ENCODE data around the gene PIK3C2A.
"Not testable (repeated sequence)": the region's sequence is repeated elsewhere in the genome, so short reads cannot be mapped to it uniquely, and the experiment has no call there.

DNA sequence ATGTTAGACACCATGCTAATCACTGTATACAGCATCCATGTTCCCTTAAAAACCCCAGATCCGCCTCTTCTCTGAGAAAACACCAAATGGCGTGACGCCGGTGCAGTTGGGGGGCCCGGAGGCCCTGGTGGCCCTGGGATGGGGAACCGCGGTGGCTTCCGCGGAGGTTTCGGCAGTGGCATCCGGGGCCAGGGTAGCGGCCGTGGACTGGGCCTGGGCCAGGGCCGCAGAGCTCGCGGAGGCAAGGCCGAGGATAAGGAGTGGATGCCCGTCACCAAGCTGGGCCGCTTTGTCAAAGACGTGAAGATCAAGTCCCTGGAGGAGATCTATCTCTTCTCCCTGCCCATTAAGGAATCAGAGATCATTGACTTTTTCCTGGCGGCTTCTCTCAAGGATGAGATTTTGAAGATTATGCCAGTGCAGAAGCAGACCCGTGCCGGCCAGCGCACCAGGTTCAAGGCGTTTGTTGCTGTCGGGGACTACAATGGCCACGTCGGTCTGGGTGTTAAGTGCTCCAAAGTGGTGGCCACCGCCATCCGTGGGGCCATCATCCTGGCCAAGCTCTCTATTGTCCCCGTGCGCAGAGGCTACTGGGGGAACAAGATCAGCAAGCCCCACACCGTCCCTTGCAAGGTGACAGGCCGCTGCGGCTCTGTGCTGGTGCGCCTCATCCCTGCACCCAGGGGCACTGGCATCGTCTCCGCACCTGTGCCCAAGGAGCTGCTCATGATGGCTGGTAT, 20.6 kb upstream of the PIK3C2A start:
- not testable (repeated sequence) for TF ChIP-seq CTCF (conservative IDR thresholded peaks at IDR 0.05 in 1 of 2, IDR thresholded peaks at IDR 0.05 in 1 of 2; ENCODE audit: extremely low read depth in 1 of 2, insufficient read depth in 1 of 2, low read depth in 1 of 2, low read length in 2 of 2); EZH2 (IDR thresholded peaks at IDR 0.05; ENCODE audit: borderline replicate concordance, low read length)
